NCI-H1417 (cell line): Measurements from ENCODE around the gene C6.
"Not testable (repeated sequence)": the region's sequence is repeated elsewhere in the genome, so short reads cannot be mapped to it uniquely, and the experiment has no call there.

Source experiments
- DNase-seq, 3 experiments: peaks; one replicate each; lab custom pipeline; 2025; lab: John Stamatoyannopoulos, UW

Gene C6

GRCh38 chr5:41213340-41213739, at the start of gene C6:
Gene C6, minus strand, starts transcription at chr5:41213532. Its CDS starts 10,302 bp downstream, at chr5:41203230.
- no peak for DNase-seq

GRCh38 chr5:41256400-41256799, 43.1 kb upstream of the C6 start:
- no peak for DNase-seq

- DNase-seq, result no peak
Measured at GRCh38 chr5:41253109-41253508, 39.8 kb upstream of the C6 start.

GRCh38 chr5:41252036-41252435, 38.7 kb upstream of the C6 start:
- DNase-seq, result no peak

- no peak for DNase-seq
Measured at GRCh38 chr5:41250351-41250987, 37.1 kb upstream of the C6 start.

- DNase-seq, result no peak
Measured at GRCh38 chr5:41247135-41247534, 33.8 kb upstream of the C6 start.

GRCh38 chr5:41246376-41246775, 33.0 kb upstream of the C6 start:
- no peak for DNase-seq

GRCh38 chr5:41243558-41243957, 30.2 kb upstream of the C6 start:
- no peak for DNase-seq

GRCh38 chr5:41240985-41241384, 27.7 kb upstream of the C6 start:
- DNase-seq, result no peak

- DNase-seq, result no peak
Measured at GRCh38 chr5:41240390-41240789, 27.1 kb upstream of the C6 start.

GRCh38 chr5:41234475-41234874, 21.1 kb upstream of the C6 start:
- DNase-seq, result no peak

- DNase-seq, result no peak
Measured at GRCh38 chr5:41232797-41233196, 19.5 kb upstream of the C6 start.

- peak in 1 of 3 experiments; percentile 24 for DNase-seq
Measured at GRCh38 chr5:41230276-41230675, 16.9 kb upstream of the C6 start.

GRCh38 chr5:41223962-41224361, 10.6 kb upstream of the C6 start:
- no peak for DNase-seq

- DNase-seq, result no peak
Measured at GRCh38 chr5:41219658-41220269, 6.4 kb upstream of the C6 start.

- DNase-seq, result no peak
Measured at GRCh38 chr5:41218929-41219657, 5.8 kb upstream of the C6 start.

GRCh38 chr5:41214182-41214581, 850 bp upstream of the C6 start:
- no peak for DNase-seq

GRCh38 chr5:41212935-41213334, 397 bp downstream of the C6 start:
- no peak for DNase-seq

- no peak for DNase-seq
Measured at GRCh38 chr5:41211417-41211816, 1.9 kb downstream of the C6 start.

GRCh38 chr5:41205475-41205874, 7.9 kb downstream of the C6 start:
- not testable (repeated sequence) for DNase-seq

- DNase-seq, result no peak
Measured at GRCh38 chr5:41203033-41203432, 10.3 kb downstream of the C6 start.

- no peak for DNase-seq
Measured at GRCh38 chr5:41201082-41201772, 12.1 kb downstream of the C6 start.

- DNase-seq, result no peak
Measured at GRCh38 chr5:41200506-41200905, 12.8 kb downstream of the C6 start.
